GM12865 (cell line): ENCODE measurements around the gene CHST12.
"Not testable (repeated sequence)": the region's sequence is repeated elsewhere in the genome, so short reads cannot be mapped to it uniquely, and the experiment has no call there.

Experiments used
- DNase-seq: peaks from one replicate; pipeline ENCODE4 v3.0.0; 2010; ENCODE audit warnings: low read depth
- H3K4me3 ChIP-seq: 2 replicates; pipeline ENCODE4 v1.5.1; 2011; ENCODE audit warnings: mild to moderate bottlenecking, low read depth, low read length, control low read depth
- CTCF ChIP-seq: IDR thresholded peaks from 2 replicates; pipeline ENCODE4 v1.5.1; 2011; ENCODE audit warnings: low read length, control low read depth, low read depth, inconsistent platforms; ENCODE audit not compliant: insufficient read depth; ENCODE audit errors: missing control alignments

Gene CHST12

GRCh38 chr7:2372724-2373123 is 30.7 kb upstream of the CHST12 start:
- TF ChIP-seq CTCF, result no peak
- DNase-seq, result no peak

GRCh38 chr7:2373124-2373556 is 30.3 kb upstream of the CHST12 start:
- no peak for DNase-seq
- no peak for TF ChIP-seq CTCF
- no peak overlapping the region for H3K4me3 ChIP-seq

More at GRCh38 chr7:2372724-2373123, 30.7 kb upstream of the CHST12 start:
- no peak overlapping the region for H3K4me3 ChIP-seq

GRCh38 chr7:2373646-2374045 is 29.8 kb upstream of the CHST12 start:
- no peak overlapping the region for H3K4me3 ChIP-seq
- DNase-seq, result no peak
- no peak for TF ChIP-seq CTCF

GRCh38 chr7:2374401-2374800 is 29.0 kb upstream of the CHST12 start:
- TF ChIP-seq CTCF, result no peak
- no peak overlapping the region for H3K4me3 ChIP-seq
- DNase-seq, result no peak

- DNase-seq, result no peak
- no peak for TF ChIP-seq CTCF
- H3K4me3 ChIP-seq, result no peak overlapping the region
Measured at GRCh38 chr7:2374830-2375728, 28.3 kb upstream of the CHST12 start.

GRCh38 chr7:2376351-2377154 is 26.9 kb upstream of the CHST12 start:
- no peak for DNase-seq
- no peak for TF ChIP-seq CTCF
- H3K4me3 ChIP-seq, result no peak overlapping the region

- H3K4me3 ChIP-seq, DNase-seq: not testable (repeated sequence)
Measured at GRCh38 chr7:2377492-2377891, 25.9 kb upstream of the CHST12 start.

- H3K4me3 ChIP-seq, DNase-seq: not testable (repeated sequence)
Measured at GRCh38 chr7:2378125-2378524, 25.3 kb upstream of the CHST12 start.
